HEK293 (cell line): ENCODE results near the gene CELSR1.

ENCODE experiments used
- ELK4 ChIP-seq: IDR thresholded peaks from 2 replicates; pipeline ENCODE4 v1.6.1; 2011; ENCODE audit warnings: mild to moderate bottlenecking, low read depth, low read length, borderline replicate concordance
- FEZF1 ChIP-seq: fragments of 450-650 bp; formaldehyde crosslinking; IDR thresholded peaks from 2 replicates; pipeline ENCODE4 v1.5.1; 2016; ENCODE audit warnings: missing biosample characterization, missing genetic modification characterization
- GLIS1 ChIP-seq: fragments of 450-650 bp; formaldehyde crosslinking; IDR thresholded peaks from 2 replicates; pipeline ENCODE4 v1.5.1; 2016; ENCODE audit warnings: missing biosample characterization, missing genetic modification characterization
- IKZF3 ChIP-seq: fragments of 450-650 bp; IDR thresholded peaks from 2 replicates; pipeline ENCODE4 v1.5.0; 2018; ENCODE audit warnings: missing biosample characterization, mild to moderate bottlenecking, missing genetic modification characterization, moderate library complexity
- OSR2 ChIP-seq: fragments of 450-650 bp; formaldehyde crosslinking; IDR thresholded peaks from 2 replicates; pipeline ENCODE4 v1.5.1; 2016; ENCODE audit warnings: missing biosample characterization, missing genetic modification characterization
- PRDM2 ChIP-seq: fragments of 450-650 bp; formaldehyde crosslinking; IDR thresholded peaks from 2 replicates; pipeline ENCODE4 v1.5.1; 2016; ENCODE audit warnings: missing biosample characterization, missing genetic modification characterization, borderline replicate concordance
- REPIN1 ChIP-seq: fragments of 450-650 bp; formaldehyde crosslinking; IDR thresholded peaks from 2 replicates; pipeline ENCODE4 v1.5.1; 2017; ENCODE audit warnings: missing biosample characterization, missing genetic modification characterization, low read depth
- SP7 ChIP-seq: fragments of 450-650 bp; formaldehyde crosslinking; IDR thresholded peaks from 2 replicates; pipeline ENCODE4 v1.5.1; 2016; ENCODE audit warnings: missing biosample characterization, missing genetic modification characterization
- WT1 ChIP-seq: fragments of 450-650 bp; formaldehyde crosslinking; IDR thresholded peaks from 2 replicates; pipeline ENCODE4 v1.5.1; 2016; ENCODE audit warnings: missing biosample characterization, missing genetic modification characterization
- ZBTB8A ChIP-seq: fragments of 450-650 bp; formaldehyde crosslinking; IDR thresholded peaks from 2 replicates; pipeline ENCODE4 v1.5.1; 2016; ENCODE audit warnings: missing biosample characterization, missing genetic modification characterization
- ZIC2 ChIP-seq: fragments of 450-650 bp; formaldehyde crosslinking; IDR thresholded peaks from 2 replicates; pipeline ENCODE4 v1.5.1; 2016; ENCODE audit warnings: missing biosample characterization, missing genetic modification characterization
- ZNF2 ChIP-seq: fragments of 450-650 bp; formaldehyde crosslinking; IDR thresholded peaks from 2 replicates; pipeline ENCODE4 v1.5.1; 2016; ENCODE audit warnings: missing biosample characterization, missing genetic modification characterization
- ZNF26 ChIP-seq: fragments of 450-650 bp; formaldehyde crosslinking; IDR thresholded peaks from 2 replicates; pipeline ENCODE4 v1.5.1; 2016; ENCODE audit warnings: missing biosample characterization, missing genetic modification characterization
- ZNF274 ChIP-seq, 2 experiments: fragments of 200-500 bp in 1 of 2; fragments of 450-650 bp in 1 of 2; sonication (Bioruptor generic) in 1 of 2; formaldehyde crosslinking in 1 of 2; IDR thresholded peaks; 2 replicates each; pipeline versions ENCODE4 v1.5.1 to v1.6.1; 2014 to 2016; ENCODE audit warnings: borderline replicate concordance in 1 of 2, inconsistent platforms in 1 of 2, low read length in 1 of 2, missing biosample characterization in 1 of 2, missing genetic modification characterization in 1 of 2
- ZNF324 ChIP-seq: fragments of 450-650 bp; formaldehyde crosslinking; IDR thresholded peaks from 2 replicates; pipeline ENCODE4 v1.5.1; 2016; ENCODE audit warnings: missing biosample characterization, missing genetic modification characterization
- ZNF37A ChIP-seq: fragments of 450-650 bp; IDR thresholded peaks from 2 replicates; pipeline ENCODE4 v1.5.1; 2018; ENCODE audit warnings: missing biosample characterization, missing genetic modification characterization
- ZNF560 ChIP-seq: fragments of 450-650 bp; formaldehyde crosslinking; IDR thresholded peaks from 2 replicates; pipeline ENCODE4 v1.5.1; 2017; ENCODE audit warnings: missing biosample characterization, missing genetic modification characterization, borderline replicate concordance
- ZNF621 ChIP-seq: fragments of 450-650 bp; formaldehyde crosslinking; IDR thresholded peaks from 2 replicates; pipeline ENCODE4 v1.5.1; 2017; ENCODE audit warnings: missing biosample characterization, missing genetic modification characterization
- ZNF624 ChIP-seq: fragments of 450-650 bp; formaldehyde crosslinking; IDR thresholded peaks from 2 replicates; pipeline ENCODE4 v1.5.1; 2017; ENCODE audit warnings: missing biosample characterization, missing genetic modification characterization
- ZNF626 ChIP-seq: fragments of 450-650 bp; sonication (Bioruptor Pico); formaldehyde crosslinking; IDR thresholded peaks from 2 replicates; pipeline ENCODE4 v1.5.1; 2018; ENCODE audit warnings: missing biosample characterization, missing genetic modification characterization, inconsistent platforms
- ZNF785 ChIP-seq: fragments of 450-650 bp; formaldehyde crosslinking; IDR thresholded peaks from 2 replicates; pipeline ENCODE4 v1.5.1; 2016; ENCODE audit warnings: missing biosample characterization, missing genetic modification characterization
- ZSCAN30 ChIP-seq: fragments of 450-650 bp; IDR thresholded peaks from 2 replicates; pipeline ENCODE4 v1.5.1; 2018; ENCODE audit warnings: missing biosample characterization, mild to moderate bottlenecking, missing genetic modification characterization, moderate library complexity
- TF ChIP-seq, protein P1 (sequence below): fragments of 450-650 bp; formaldehyde crosslinking; IDR thresholded peaks from 2 replicates; pipeline ENCODE4 v1.5.1; 2017; ENCODE audit warnings: missing biosample characterization, missing genetic modification characterization
- TF ChIP-seq, protein P2 (sequence below): fragments of 450-650 bp; formaldehyde crosslinking; IDR thresholded peaks from 2 replicates; pipeline ENCODE4 v1.5.1; 2017; ENCODE audit warnings: missing biosample characterization, missing genetic modification characterization
- TF ChIP-seq, protein P3 (sequence below): fragments of 450-650 bp; formaldehyde crosslinking; IDR thresholded peaks from 2 replicates; pipeline ENCODE4 v1.5.1; 2016; ENCODE audit warnings: missing biosample characterization, missing genetic modification characterization, low read depth

CELSR1 gene

GRCh38 chr22:46528121-46528610 is 9.3 kb downstream of the CELSR1 start (continued):
- TF ChIP-seq PRDM2 (tag by site-specific recombination): no peak
- TF ChIP-seq ZNF785 (tag by site-specific recombination): no peak
- TF ChIP-seq SP7: peak; percentile 96
- no peak for TF ChIP-seq FEZF1 (tag by site-specific recombination)
- TF ChIP-seq ZNF624 (tag by site-specific recombination): no peak
- TF ChIP-seq ZNF2 (tag by site-specific recombination): peak; percentile 89
- TF ChIP-seq ZNF560 (tag by site-specific recombination): no peak
- TF ChIP-seq, protein P1, sequence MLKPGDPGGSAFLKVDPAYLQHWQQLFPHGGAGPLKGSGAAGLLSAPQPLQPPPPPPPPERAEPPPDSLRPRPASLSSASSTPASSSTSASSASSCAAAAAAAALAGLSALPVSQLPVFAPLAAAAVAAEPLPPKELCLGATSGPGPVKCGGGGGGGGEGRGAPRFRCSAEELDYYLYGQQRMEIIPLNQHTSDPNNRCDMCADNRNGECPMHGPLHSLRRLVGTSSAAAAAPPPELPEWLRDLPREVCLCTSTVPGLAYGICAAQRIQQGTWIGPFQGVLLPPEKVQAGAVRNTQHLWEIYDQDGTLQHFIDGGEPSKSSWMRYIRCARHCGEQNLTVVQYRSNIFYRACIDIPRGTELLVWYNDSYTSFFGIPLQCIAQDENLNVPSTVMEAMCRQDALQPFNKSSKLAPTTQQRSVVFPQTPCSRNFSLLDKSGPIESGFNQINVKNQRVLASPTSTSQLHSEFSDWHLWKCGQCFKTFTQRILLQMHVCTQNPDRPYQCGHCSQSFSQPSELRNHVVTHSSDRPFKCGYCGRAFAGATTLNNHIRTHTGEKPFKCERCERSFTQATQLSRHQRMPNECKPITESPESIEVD (tag by site-specific recombination): peak; percentile 88
- TF ChIP-seq WT1 (tag by site-specific recombination): no peak
- TF ChIP-seq ZBTB8A (tag by site-specific recombination): 0 out of 2 replicates have a peak, but pooled peaks have one; percentile 21
- TF ChIP-seq ZNF621 (tag by site-specific recombination): no peak
- no peak for TF ChIP-seq ZNF26 (tag by site-specific recombination)
- no peak for TF ChIP-seq REPIN1
- TF ChIP-seq, protein P2, sequence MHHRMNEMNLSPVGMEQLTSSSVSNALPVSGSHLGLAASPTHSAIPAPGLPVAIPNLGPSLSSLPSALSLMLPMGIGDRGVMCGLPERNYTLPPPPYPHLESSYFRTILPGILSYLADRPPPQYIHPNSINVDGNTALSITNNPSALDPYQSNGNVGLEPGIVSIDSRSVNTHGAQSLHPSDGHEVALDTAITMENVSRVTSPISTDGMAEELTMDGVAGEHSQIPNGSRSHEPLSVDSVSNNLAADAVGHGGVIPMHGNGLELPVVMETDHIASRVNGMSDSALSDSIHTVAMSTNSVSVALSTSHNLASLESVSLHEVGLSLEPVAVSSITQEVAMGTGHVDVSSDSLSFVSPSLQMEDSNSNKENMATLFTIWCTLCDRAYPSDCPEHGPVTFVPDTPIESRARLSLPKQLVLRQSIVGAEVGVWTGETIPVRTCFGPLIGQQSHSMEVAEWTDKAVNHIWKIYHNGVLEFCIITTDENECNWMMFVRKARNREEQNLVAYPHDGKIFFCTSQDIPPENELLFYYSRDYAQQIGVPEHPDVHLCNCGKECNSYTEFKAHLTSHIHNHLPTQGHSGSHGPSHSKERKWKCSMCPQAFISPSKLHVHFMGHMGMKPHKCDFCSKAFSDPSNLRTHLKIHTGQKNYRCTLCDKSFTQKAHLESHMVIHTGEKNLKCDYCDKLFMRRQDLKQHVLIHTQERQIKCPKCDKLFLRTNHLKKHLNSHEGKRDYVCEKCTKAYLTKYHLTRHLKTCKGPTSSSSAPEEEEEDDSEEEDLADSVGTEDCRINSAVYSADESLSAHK (tag by site-specific recombination): no peak
- no peak for TF ChIP-seq ZNF626 (tag by site-specific recombination)
- peak; percentile 99 for TF ChIP-seq OSR2
- TF ChIP-seq IKZF3 (tag by site-specific recombination): peak; percentile 31; the same call in 1 of the 2 replicates
- peak; percentile 35; the same call in 1 of the 2 replicates for TF ChIP-seq ZIC2 (tag by site-specific recombination)
- TF ChIP-seq ZNF274 (IDR thresholded peaks at IDR 0.05; ENCODE audit: low read length): no peak
- TF ChIP-seq ZNF274 (tag by site-specific recombination; IDR thresholded peaks at IDR 0.05; ENCODE audit: borderline replicate concordance): no peak
- no peak for TF ChIP-seq ZSCAN30 (tag by site-specific recombination)
- TF ChIP-seq, protein P3, sequence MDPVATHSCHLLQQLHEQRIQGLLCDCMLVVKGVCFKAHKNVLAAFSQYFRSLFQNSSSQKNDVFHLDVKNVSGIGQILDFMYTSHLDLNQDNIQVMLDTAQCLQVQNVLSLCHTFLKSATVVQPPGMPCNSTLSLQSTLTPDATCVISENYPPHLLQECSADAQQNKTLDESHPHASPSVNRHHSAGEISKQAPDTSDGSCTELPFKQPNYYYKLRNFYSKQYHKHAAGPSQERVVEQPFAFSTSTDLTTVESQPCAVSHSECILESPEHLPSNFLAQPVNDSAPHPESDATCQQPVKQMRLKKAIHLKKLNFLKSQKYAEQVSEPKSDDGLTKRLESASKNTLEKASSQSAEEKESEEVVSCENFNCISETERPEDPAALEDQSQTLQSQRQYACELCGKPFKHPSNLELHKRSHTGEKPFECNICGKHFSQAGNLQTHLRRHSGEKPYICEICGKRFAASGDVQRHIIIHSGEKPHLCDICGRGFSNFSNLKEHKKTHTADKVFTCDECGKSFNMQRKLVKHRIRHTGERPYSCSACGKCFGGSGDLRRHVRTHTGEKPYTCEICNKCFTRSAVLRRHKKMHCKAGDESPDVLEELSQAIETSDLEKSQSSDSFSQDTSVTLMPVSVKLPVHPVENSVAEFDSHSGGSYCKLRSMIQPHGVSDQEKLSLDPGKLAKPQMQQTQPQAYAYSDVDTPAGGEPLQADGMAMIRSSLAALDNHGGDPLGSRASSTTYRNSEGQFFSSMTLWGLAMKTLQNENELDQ: no peak
- peak; percentile 50; the same call in 1 of the 2 replicates for TF ChIP-seq GLIS1 (tag by site-specific recombination)
- no peak for TF ChIP-seq ELK4
- no peak for TF ChIP-seq ZNF37A
- peak; percentile 77; the same call in 1 of the 2 replicates for TF ChIP-seq ZNF324 (tag by site-specific recombination)
